Peyer's patch (tissue), 4 donors: Measurements from ENCODE around the gene TXNDC9.

ENCODE experiments used
- POLR2A ChIP-seq, 2 donors: fragments of 450-650 bp; IDR thresholded peaks; one replicate each; pipeline ENCODE4 v1.5.1; 2017; ENCODE audit warnings: antibody characterized with exemption in 2 of 2, mild to moderate bottlenecking in 2 of 2, moderate library complexity in 2 of 2
- TF ChIP-seq, protein P1 (sequence below), 6 experiments: fragments of 450-650 bp in 4 of 6; fragments of 200-600 bp in 2 of 6; sonication (generic) in 1 of 6; IDR thresholded peaks; one replicate each; pipeline ENCODE4 v1.5.1; 2017 to 2019; ENCODE audit warnings: antibody characterized with exemption in 6 of 6, mild to moderate bottlenecking in 3 of 6, moderate library complexity in 1 of 6

DNA sequence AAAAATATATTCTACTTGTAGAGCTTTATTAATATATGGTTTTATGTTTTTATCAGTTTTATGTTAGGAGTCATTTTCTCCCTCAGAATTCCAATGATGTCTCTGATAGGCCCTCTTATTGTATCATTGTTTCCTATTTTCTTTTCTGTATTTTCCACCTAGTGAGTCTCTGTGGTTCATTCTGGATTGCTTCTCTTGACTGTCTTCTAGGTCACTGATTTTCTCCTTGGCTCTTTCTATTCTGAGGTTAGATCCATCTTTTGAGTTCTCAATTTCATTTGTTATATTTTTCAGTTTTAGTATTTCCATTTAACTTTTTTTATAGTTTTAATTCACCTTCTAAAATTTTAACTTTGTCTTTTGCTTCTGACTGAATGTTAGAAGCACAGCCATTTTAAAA is 38.6 kb upstream of the TXNDC9 start:
- TF ChIP-seq, protein P1, sequence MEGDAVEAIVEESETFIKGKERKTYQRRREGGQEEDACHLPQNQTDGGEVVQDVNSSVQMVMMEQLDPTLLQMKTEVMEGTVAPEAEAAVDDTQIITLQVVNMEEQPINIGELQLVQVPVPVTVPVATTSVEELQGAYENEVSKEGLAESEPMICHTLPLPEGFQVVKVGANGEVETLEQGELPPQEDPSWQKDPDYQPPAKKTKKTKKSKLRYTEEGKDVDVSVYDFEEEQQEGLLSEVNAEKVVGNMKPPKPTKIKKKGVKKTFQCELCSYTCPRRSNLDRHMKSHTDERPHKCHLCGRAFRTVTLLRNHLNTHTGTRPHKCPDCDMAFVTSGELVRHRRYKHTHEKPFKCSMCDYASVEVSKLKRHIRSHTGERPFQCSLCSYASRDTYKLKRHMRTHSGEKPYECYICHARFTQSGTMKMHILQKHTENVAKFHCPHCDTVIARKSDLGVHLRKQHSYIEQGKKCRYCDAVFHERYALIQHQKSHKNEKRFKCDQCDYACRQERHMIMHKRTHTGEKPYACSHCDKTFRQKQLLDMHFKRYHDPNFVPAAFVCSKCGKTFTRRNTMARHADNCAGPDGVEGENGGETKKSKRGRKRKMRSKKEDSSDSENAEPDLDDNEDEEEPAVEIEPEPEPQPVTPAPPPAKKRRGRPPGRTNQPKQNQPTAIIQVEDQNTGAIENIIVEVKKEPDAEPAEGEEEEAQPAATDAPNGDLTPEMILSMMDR (IDR thresholded peaks at IDR 0.05), result no peak
- TF ChIP-seq POLR2A (IDR thresholded peaks at IDR 0.05), result no peak
